GM18511 (cell line): ENCODE measurements around the gene KRTAP20-4.

ENCODE experiments used
- ATAC-seq: cut with Tn5 transposase; IDR thresholded peaks from one replicate; pipeline ENCODE4 v1.9.1; 2021; ENCODE audit warnings: mild to moderate bottlenecking, moderate library complexity; ENCODE audit not compliant: unreplicated experiment

KRTAP20-4 gene

DNA sequence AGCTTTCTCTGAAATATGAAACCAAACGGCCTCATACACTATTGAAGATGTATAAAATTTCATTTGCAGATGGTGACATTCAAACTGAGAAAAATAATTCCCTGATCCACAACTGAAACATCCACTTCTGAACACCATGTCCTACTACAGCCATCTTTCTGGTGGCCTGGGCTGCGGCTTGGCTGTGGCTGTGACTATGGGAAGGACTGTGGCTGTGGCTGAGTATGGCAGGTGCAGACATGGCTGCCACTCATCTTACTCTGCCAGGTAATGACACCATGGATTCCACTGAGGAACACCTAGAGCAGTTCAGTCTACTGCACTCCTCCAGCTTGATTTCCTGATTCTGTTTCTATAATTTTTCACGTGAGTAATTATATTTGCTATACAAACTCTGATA lies at the start of gene KRTAP20-4:
TSS of gene KRTAP20-4 (plus strand) at position 106 of the 400 bp plus-strand sequence.
- ATAC-seq = no peak

DNA sequence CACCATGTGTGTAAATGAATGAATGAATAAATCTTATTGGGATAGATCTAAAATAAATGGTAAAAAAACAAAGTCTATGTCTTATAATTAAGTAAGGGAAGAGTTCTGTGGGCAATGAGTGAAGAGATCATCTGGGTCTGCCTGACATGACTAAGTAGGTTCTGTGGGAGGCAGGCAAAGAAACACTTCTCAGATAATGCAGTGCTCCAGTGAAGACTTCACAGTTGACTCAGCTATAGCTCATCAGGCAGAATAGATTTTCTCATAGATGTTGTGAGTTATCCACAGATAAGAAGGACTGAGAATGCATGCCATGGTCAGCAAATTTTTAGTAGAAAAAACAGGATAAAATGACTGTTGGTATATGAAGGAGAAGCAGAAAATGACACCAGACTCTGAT lies 42.7 kb upstream of the KRTAP20-4 start:
- ATAC-seq = no peak

DNA sequence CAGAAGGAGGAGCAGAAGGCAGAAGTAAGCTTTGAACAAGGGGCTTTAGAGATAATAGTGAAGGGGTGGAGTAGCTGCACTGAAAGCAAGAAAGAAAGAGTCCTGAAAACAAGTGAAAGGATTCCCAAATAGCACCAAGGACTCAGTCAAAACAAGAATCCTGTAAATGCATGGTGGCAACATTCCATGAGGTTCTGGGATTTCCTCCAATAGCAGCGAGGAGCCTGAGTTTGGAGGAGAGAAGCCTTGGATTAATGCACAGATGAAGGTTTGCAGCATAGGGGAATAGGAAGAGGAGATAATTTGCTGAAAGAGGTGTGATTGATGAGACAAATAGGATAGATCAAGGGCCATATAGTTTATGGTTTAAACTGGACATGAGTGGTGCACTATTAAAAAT lies 41.1 kb upstream of the KRTAP20-4 start:
- no peak for ATAC-seq

- ATAC-seq = no peak
These were observed 40.3 kb upstream of the KRTAP20-4 start for GRCh38 chr21:30580132-30580531.

DNA sequence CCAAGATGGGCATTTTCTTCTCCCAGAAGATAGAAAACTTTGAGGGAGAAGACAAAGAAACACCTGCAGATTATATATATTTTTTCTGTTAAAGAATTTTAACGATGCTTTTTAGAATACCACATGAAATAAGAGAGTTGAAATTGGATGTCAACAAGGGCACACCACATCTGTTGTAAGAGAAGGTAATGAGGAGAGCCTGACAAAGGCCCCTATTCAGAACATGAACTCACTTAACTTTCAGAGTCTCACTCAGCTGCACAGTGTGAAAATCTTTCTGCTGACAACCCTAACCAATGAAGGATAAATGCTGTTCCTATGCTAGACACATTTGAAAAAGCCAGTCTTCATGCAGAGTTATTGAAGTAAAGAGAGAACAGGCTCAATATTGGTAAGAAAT lies 37.6 kb upstream of the KRTAP20-4 start:
- ATAC-seq = no peak

GRCh38 chr21:30590297-30590696 lies 30.1 kb upstream of the KRTAP20-4 start, which contains the start of gene KRTAP22-2:
KRTAP22-2 (minus strand) TSS chr21:30590397.
- no peak for ATAC-seq

GRCh38 chr21:30592140-30592539 lies 28.3 kb upstream of the KRTAP20-4 start, which contains the start of gene KRTAP6-3:
KRTAP6-3 (plus strand) TSS chr21:30592440; CDS start chr21:30592446, 6 bp downstream.
- no peak for ATAC-seq

DNA sequence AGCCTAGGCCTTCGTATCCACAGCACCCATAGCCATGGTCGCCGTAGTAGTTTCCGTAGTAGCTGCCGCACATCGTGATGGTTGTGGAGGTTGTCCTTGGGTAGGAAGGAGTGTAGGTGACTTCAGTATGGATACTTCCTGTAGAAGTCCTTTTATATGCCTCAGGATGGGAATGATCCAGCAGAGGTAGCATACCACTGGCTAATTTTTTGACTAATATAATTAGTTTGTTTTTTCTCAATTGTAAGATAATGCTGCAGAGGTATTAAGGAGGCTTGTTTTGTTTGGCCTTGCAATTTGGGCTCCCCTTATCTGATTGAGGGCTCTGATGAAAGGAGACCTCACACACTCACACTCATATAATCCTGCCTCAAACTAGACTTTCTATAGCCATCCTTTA lies 21.6 kb upstream of the KRTAP20-4 start, which contains the start of gene KRTAP6-2:
TSS of gene KRTAP6-2 (minus strand) at position 101 of the 400 bp plus-strand sequence. CDS start at position 73, 28 bp downstream.
- ATAC-seq = no peak

DNA sequence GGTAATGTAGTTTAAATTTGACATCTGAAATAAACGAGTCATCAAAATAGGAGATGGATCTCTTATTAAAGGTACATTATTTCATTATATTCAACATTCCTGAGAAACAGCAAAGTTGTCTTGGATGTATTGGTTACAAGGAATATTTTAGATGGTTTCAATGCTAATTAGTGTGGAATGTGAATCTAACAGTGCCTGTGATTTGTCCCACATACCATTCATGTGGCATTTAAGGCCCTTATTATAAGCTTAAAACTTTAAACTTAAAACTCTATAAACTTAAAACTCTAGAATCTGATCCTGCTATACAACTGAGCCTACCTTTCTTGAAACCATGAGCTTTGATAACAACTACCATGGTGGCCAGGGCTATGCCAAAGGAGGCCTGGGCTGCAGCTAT lies 19.6 kb upstream of the KRTAP20-4 start, which contains the start of gene KRTAP22-1:
TSS of gene KRTAP22-1 (plus strand) at position 301 of the 400 bp plus-strand sequence.
- ATAC-seq = no peak

DNA sequence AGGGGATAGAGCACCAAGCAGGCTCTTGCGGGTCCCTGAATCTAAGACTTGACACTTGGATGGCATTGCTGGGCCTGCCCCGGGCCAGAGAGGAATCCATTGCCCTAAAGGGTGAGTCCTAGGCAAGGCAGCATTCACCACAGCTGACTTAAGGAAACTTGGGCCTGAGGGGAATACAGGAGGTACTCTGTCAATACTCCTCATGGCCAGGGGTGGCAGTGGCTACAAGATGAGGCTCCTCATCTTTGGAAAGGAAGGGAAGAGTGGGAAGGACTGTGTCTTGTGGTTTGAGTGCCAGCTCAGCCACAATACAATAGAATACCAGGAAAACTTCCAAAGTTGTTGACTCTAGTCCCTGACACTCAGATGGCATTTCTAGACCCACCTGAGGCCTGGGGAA lies 14.5 kb upstream of the KRTAP20-4 start:
- no peak for ATAC-seq

DNA sequence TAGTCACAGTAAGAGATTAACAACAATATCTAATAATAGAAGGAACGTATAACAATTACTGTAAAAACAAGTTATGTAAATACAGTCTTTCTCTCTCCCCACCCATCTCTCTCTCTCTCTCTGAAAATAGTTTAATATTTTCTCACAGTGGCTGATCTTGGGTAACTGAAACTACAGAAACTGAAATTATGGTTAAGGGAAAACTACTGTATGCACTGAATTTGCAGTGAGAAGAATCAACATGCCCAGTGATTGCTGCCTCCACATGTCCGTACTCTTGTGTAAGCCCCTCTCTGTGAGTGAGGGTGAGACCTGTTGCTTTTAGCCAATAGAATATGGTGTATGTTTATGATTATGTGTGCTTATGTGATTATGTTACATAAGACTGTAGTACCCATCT lies 8.3 kb upstream of the KRTAP20-4 start:
- ATAC-seq = no peak

- ATAC-seq = no peak
These were observed 6.6 kb upstream of the KRTAP20-4 start, which contains the start of gene KRTAP6-1 for GRCh38 chr21:30613836-30614235. KRTAP6-1 (minus strand) TSS chr21:30613930; CDS start chr21:30613904, 26 bp downstream.

DNA sequence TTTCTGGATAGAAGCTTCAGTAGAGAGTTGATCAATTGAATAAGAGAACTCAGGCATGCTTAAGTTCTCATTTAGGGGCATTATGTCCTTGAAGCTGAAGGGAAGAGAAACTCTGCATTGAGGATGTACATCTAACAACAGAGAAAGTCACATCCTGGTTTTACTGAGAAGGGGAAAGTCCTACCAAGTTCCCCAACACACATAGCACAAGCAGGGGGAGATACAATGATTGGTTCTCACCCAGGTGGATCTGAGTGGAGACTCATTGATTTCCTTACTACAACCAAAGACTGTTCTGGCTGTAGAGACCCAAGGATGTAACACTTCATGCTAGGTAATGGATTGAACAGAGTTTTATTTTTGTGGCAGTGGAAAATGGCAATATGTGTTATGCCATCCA lies 5.2 kb upstream of the KRTAP20-4 start:
- no peak for ATAC-seq

DNA sequence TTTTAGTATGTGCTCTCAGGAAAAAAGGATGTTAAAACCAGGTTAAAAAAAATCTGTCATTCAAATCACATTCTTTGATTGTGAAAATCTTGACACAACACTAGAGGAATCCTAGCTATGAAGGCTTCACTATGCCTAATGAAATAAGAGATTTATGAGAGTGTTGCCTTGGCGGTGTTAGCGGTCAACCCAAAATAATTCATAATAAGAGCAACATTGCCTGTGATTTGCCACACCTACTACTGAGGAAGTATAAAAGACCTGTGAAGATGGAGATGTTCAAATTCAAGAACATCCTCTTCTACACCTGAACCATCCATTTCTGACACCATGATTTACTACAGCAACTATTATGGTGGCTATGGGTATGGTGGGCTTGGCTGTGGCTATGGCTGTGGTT lies 4.3 kb upstream of the KRTAP20-4 start, which contains the start of gene KRTAP20-1:
TSS of gene KRTAP20-1 (plus strand) at position 301 of the 400 bp plus-strand sequence. CDS start at position 331, 30 bp downstream.
- no peak for ATAC-seq

GRCh38 chr21:30620080-30620479 lies 347 bp upstream of the KRTAP20-4 start:
- ATAC-seq = no peak

DNA sequence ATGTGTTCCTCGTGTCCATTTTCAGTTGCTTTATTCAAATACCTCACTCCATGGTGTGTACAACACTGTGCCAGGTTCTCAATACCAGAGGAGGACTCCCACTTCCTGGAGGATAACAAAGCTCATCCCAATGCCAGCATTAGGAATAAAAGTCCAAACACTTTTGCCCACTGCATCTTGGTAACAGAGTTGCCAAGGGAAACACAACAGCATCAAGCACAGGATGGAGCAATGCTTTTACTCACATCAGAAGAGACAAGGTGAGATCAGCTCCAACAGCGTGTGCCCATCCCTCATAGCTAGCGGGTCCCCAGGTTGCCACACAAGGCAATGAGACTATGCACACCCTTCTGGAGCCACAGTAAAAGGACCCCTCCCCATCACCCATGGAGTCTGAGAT lies 2.9 kb downstream of the KRTAP20-4 start:
- no peak for ATAC-seq

GRCh38 chr21:30625449-30626165 lies 5.2 kb downstream of the KRTAP20-4 start:
- ATAC-seq = no peak

GRCh38 chr21:30628109-30628508 lies 7.7 kb downstream of the KRTAP20-4 start:
- ATAC-seq = no peak

DNA sequence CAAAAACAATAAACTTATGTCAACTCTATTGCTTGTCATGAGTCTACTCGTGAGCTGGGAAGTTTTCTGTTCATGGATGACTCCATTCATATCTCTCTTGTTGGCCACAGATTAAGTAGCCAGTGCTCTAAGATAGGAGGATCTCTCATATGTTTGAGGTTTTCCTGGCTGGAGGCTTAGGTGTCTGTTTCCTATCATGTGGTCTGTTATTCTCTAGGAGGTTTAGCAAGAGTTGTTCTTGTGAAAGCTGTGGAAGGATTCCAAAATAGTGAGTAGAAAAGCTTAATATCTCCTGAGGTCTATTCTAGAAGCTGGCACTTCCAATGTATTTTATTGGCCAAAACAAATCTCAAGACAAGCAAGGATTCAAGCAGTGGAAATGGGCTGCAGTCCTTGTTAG lies 8.8 kb downstream of the KRTAP20-4 start:
- no peak for ATAC-seq

DNA sequence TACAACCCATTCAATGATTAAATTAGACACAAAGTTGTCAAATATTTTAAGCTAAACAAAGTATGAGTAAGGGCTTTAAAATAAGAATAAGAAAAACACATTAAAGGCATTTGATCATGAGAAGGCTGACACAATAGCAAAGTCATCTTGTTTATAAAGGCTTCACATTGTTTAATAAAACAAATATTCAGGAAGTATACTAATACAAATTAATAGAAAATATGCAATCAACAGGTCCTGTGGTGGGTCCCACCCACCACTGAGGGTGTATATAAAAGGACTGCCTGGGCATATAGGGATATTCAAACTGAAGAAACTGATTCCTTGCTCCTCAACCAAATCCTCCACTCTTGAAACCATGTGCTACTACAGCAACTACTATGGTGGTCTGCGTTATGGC lies 14.5 kb downstream of the KRTAP20-4 start, which contains the start of gene KRTAP20-2:
TSS of gene KRTAP20-2 (plus strand) at position 301 of the 400 bp plus-strand sequence. CDS start at position 359, 58 bp downstream.
- ATAC-seq = no peak

- no peak for ATAC-seq
These were observed 18.3 kb downstream of the KRTAP20-4 start for GRCh38 chr21:30638686-30639085.

DNA sequence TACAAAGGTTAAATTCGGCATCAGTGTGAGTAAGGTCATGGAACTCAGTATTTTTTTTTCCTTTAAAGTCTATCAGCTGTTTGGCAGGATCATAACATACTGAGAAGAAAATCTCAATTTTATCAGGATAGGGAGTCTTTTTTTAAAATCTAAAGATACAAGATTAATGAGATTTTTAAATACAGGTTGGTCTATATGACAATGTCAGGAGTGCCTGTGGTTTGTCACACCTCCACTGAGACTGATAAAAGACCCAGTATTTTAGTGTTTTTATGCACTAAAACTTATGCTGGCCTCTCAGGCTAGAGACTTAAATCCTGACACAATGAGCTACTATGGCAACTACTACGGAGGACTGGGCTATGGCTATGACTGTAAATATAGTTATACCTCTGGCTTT lies 22.1 kb downstream of the KRTAP20-4 start, which contains the start of gene KRTAP20-3:
TSS of gene KRTAP20-3 (plus strand) at position 301 of the 400 bp plus-strand sequence.
- no peak for ATAC-seq
